Omental fat pad (tissue), 4 donors: ENCODE data around the gene GPC6. TPM values are rescaled to one million over a fixed set of nuclear protein-coding genes. Genes with fewer than 3 reads are reported as not detected.

Source experiments
- ATAC-seq: fragments of 150-250 bp; one replicate; pipeline ENCODE4 v1.9.1; 2016; ENCODE audit warnings: mild to moderate bottlenecking, moderate library complexity; ENCODE audit not compliant: low FRiP score
- DNase-seq: peaks from one replicate; pipeline ENCODE4 v3.0.0-alpha.2; 2019; ENCODE audit warnings: low spot score
- total RNA-seq, 4 donors: library from RNA; depleted of rRNA; stranded (reverse); fragments of >200 nt; gene quantifications; one replicate each; pipeline ENCODE4 v1.1.0, GENCODE V29; 2016
- TF ChIP-seq, protein P1 (sequence below), 3 donors: fragments of 450-650 bp; IDR thresholded peaks; one replicate each; pipeline ENCODE4 v1.5.1; 2016 to 2017; ENCODE audit warnings: antibody characterized with exemption in 3 of 3, mild to moderate bottlenecking in 3 of 3, moderate library complexity in 2 of 3

The GPC6 gene
- total RNA-seq, 4 donors from 2014 or later, result 9.2 to 24.4 (median 16.4) TPM

DNA sequence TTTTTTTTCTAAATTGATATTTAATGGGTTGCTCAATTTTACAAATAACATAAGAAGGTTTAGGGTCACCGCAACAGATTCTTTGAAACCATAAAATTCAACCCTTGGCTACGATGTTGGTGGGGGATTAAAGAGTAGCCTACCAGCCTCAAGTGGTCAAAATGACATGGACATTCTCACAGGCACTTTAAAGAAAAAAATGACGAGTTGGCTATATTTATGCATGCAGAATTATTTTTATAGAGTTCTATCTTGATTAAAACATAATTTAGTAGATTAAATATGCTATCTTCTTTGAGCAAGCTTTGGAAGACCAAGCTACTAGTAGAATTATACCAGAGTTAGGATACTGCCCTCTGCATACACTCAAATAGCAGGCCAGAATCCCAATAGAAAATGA, 959.9 kb downstream of the GPC6 start:
- TF ChIP-seq, protein P1, sequence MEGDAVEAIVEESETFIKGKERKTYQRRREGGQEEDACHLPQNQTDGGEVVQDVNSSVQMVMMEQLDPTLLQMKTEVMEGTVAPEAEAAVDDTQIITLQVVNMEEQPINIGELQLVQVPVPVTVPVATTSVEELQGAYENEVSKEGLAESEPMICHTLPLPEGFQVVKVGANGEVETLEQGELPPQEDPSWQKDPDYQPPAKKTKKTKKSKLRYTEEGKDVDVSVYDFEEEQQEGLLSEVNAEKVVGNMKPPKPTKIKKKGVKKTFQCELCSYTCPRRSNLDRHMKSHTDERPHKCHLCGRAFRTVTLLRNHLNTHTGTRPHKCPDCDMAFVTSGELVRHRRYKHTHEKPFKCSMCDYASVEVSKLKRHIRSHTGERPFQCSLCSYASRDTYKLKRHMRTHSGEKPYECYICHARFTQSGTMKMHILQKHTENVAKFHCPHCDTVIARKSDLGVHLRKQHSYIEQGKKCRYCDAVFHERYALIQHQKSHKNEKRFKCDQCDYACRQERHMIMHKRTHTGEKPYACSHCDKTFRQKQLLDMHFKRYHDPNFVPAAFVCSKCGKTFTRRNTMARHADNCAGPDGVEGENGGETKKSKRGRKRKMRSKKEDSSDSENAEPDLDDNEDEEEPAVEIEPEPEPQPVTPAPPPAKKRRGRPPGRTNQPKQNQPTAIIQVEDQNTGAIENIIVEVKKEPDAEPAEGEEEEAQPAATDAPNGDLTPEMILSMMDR (IDR thresholded peaks at IDR 0.05), result no peak
- no peak for DNase-seq
- no peak for ATAC-seq

DNA sequence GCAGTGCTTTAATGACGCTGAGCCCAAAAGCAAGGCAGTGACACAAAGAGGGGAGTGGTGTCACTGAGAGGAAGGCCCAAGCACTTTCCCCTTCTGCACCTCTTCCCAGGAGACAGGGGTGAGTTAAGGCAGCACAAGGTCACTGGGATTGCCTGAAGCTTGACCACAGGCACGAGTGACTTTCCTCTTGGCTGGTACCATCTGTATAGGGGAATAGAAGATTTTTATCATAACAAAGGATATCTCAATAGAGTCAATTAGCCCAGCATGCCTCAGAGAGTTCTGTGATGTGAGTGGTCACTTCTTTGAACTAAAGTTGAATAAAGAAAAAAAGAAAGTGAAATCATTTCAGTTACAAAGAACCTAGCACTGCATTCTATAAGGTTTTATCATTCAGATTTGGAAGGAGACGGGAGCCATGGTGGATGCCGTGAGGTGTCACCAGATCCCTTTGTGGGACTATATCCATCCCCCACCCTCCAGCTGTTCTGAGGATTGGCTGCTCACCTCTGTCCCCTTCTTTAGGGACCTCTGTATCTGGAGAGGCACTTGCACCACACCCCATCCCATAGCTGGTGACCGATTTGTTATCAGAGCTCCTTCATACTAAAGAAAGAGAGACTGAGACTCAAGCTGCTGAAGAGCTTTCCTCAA, 961.7 kb downstream of the GPC6 start:
- DNase-seq, result no peak
- no peak for ATAC-seq
- TF ChIP-seq, protein P1 (IDR thresholded peaks at IDR 0.05), result no peak

DNA sequence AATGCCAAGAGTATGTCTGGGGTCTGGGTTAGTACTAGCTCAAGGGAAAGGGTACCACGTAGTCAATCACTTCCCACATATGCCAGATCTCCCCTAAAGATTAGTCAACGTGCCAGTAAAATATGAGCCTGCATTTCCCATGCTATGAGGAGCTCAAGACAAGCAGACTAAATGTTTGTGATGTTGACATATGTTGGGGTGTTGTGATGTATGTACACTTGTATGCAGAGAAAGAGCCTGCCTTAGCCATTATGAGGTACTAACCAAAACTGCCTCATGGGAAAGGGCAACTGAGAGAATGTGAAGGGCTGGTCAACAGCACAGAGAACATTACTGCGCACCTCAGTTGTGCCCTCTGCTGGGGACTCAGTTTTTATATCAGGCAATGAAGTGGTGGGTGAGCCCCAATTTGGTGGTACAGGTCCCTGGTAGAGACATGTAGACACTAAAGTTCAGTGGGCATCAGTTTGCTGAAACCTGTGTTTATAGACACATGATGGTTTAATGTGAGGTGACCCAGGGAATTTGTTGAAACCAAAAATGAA, 965.9 kb downstream of the GPC6 start:
- ATAC-seq, result no peak
- no peak for DNase-seq
- TF ChIP-seq, protein P1 (IDR thresholded peaks at IDR 0.05), result no peak

DNA sequence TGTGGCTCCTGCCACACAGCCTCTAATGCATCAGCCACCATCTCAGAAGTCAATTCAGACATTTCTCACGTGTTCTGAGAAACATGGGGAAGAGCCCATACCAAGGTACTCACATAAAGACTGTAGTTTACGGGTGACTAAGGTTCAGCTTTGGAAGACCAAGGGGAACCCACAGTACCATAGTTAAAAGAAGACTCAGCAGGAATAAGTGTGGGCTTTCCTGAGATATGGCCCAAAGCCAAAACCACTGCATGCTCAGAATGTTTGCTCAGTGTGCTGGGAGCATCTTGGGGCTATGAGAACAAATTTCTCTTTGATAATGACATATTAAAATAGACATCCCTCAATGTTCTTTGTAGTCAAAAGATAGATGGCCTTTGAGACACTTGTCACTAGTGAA, 969.1 kb downstream of the GPC6 start:
- ATAC-seq (no peak), DNase-seq (no peak)
- TF ChIP-seq, protein P1 (IDR thresholded peaks at IDR 0.05), result no peak

DNA sequence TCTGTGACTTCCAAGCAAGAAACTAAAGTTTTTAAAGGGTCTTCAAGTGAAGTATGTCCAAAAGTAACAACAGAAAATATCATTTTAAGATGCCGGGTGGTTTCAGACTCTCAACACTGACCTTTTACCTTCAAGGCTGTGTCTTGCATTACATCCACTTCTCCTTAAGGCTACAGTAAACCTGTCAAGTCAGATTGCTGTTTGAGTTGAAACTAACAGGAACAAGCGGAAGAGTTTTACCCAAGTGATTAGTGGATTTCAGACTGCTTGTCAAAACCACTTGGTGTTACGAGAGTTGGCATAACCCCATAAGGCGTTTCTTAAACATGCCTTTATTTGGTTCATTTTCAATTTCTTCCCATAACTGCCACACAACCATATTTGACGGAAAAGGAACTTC, 969.8 kb downstream of the GPC6 start:
- TF ChIP-seq, protein P1 (IDR thresholded peaks at IDR 0.05), result no peak
- DNase-seq (no peak), ATAC-seq (no peak)

DNA sequence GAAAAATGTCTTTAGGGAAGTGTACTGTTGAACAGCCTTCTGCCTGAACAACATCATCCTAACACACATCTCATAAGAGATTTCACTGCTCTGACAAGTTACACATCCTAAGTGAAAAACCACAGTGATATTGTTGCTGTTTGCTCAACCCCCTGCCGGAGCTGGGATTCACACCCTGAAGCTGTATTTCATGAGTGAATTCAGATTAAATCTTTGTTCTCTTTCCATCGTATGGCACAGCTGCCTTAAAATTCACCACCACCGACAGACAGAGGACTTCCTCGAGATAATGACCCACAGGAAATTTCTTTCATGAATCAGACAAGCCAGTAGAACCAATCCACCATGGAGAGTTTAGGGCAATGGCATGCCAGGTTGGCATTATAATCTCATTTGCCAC, 972.1 kb downstream of the GPC6 start:
- DNase-seq, result no peak

More for the DNA sequence above, 972.1 kb downstream of the GPC6 start:
- TF ChIP-seq, protein P1 (IDR thresholded peaks at IDR 0.05), result no peak
- ATAC-seq, result no peak
